PC-3 (cell line): ENCODE results near the gene HECTD2. TPM values are rescaled to one million over a fixed set of nuclear protein-coding genes. Genes with fewer than 3 reads are reported as not detected.
A peak's percentile ranks its signal among the peaks of the same experiment; 100 is the strongest.

ENCODE experiments used
- ATAC-seq: fragments of 200-7000 bp; cut with Tn5 transposase; 2 replicates; pipeline ENCODE4 v1.9.1; 2020; ENCODE audit warnings: mild to moderate bottlenecking, moderate library complexity
- BruUV-seq: library from RNA; stranded (reverse); fragments of 400-500 nt; replicated peaks from 2 replicates; lab custom pipeline; 2021; lab: Mats Ljungman, UMichigan
- CTCF ChIA-PET: fragments of 300-600 bp; sonication (Branson Sonifier 250); formaldehyde crosslinking; loops from one replicate; lab custom pipeline; 2022; ENCODE audit warnings: antibody characterized with exemption; lab: Charles Lee
- POLR2A ChIA-PET: fragments of 300-600 bp; sonication (Branson Sonifier 250); formaldehyde crosslinking; loops from one replicate; lab custom pipeline; 2022; ENCODE audit warnings: antibody characterized with exemption; ENCODE audit not compliant: unreplicated experiment; lab: Charles Lee
- DNase-seq: peaks from one replicate; pipeline ENCODE4 v3.0.0-alpha.2; 2015
- H2AFZ ChIP-seq: fragments of 300-600 bp; sonication (generic); 2 replicates; pipeline ENCODE4 v1.6.0; 2016; ENCODE audit warnings: antibody characterized with exemption, low read length
- H3F3A ChIP-seq: fragments of 300-600 bp; sonication (generic); one replicate; pipeline ENCODE4 v1.6.0; 2017; ENCODE audit warnings: antibody characterized with exemption, low read length, control low read depth, mild to moderate bottlenecking; ENCODE audit not compliant: unreplicated experiment
- H3K27ac ChIP-seq: fragments of 300-600 bp; sonication (generic); 2 replicates; pipeline ENCODE4 v1.5.1; 2016; ENCODE audit warnings: mild to moderate bottlenecking, low read length
- H3K27me3 ChIP-seq: fragments of 300-600 bp; sonication (generic); 2 replicates; pipeline ENCODE4 v1.6.1; 2016; ENCODE audit warnings: low read length, mixed read lengths
- H3K36me3 ChIP-seq: fragments of 300-600 bp; sonication (generic); 2 replicates; pipeline ENCODE4 v1.6.1; 2016; ENCODE audit warnings: low read depth, mixed run types, low read length, mixed read lengths
- H3K4me1 ChIP-seq: fragments of 300-600 bp; sonication (generic); 2 replicates; pipeline ENCODE4 v1.5.1; 2016; ENCODE audit warnings: low read length; ENCODE audit not compliant: insufficient read depth
- H3K4me2 ChIP-seq: fragments of 300-600 bp; sonication (generic); 2 replicates; pipeline ENCODE4 v1.6.0; 2016; ENCODE audit warnings: low read length
- H3K4me3 ChIP-seq: fragments of 300-600 bp; sonication (generic); 2 replicates; pipeline ENCODE4 v1.5.1; 2016; ENCODE audit warnings: mild to moderate bottlenecking, low read length, mixed read lengths
- H3K79me2 ChIP-seq: fragments of 300-600 bp; sonication (generic); 2 replicates; pipeline ENCODE4 v1.6.1; 2017; ENCODE audit warnings: low read length, mixed read lengths
- H3K9ac ChIP-seq: fragments of 300-600 bp; sonication (generic); 2 replicates; pipeline ENCODE4 v1.6.0; 2016; ENCODE audit warnings: mild to moderate bottlenecking, low read length
- H3K9me2 ChIP-seq: fragments of 300-600 bp; sonication (generic); replicated peaks from 2 replicates; pipeline ENCODE4 v1.6.1; 2016; ENCODE audit warnings: mixed run types, low read length, mixed read lengths
- H3K9me3 ChIP-seq: fragments of 300-600 bp; sonication (generic); 2 replicates; pipeline ENCODE4 v1.6.1; 2016; ENCODE audit warnings: low read length, mixed read lengths
- H4K20me1 ChIP-seq: fragments of 300-600 bp; sonication (generic); 2 replicates; pipeline ENCODE4 v1.6.1; 2016; ENCODE audit warnings: low read length, mixed read lengths
- CTCF ChIP-seq: fragments of 300-600 bp; sonication (generic); conservative IDR thresholded peaks from 2 replicates; pipeline ENCODE4 v1.5.1; 2017; ENCODE audit warnings: antibody characterized with exemption, low read depth, mild to moderate bottlenecking, low read length
- EZH2 ChIP-seq: fragments of 300-600 bp; sonication (generic); IDR thresholded peaks from one replicate; pipeline ENCODE4 v1.6.1; 2017; ENCODE audit warnings: antibody characterized with exemption, mild to moderate bottlenecking, low read length; ENCODE audit not compliant: unreplicated experiment
- EZH2phosphoT487 ChIP-seq: fragments of 300-600 bp; sonication (generic); IDR thresholded peaks from 2 replicates; pipeline ENCODE4 v1.6.1; 2018; ENCODE audit warnings: mild to moderate bottlenecking, antibody characterized with exemption, low read length, borderline replicate concordance
- intact Hi-C: fragments of 100-400 bp; cut with micrococcal nuclease; formaldehyde crosslinking; loops from 2 replicates; pipeline ENCODE4 v1.9.0; 2023
- total RNA-seq: library from RNA; depleted of rRNA; stranded (reverse); fragments of >200 nt; gene quantifications from 2 replicates; pipeline ENCODE4 v1.2.3, GENCODE V29; 2014

Gene HECTD2
- total RNA-seq, 1 experiment from 2014 or later, result 2.9 TPM

GRCh38 chr10:91545384-91545783 is 135.2 kb downstream of the HECTD2 start:
- Histone ChIP-seq H3K27ac (no peak overlapping the region), H3K27me3 (no peaks in the 10 kb centered on the region), H3K36me3 (no peaks in the 10 kb centered on the region), H3K4me3 (no peak overlapping the region), H3K9me2 (no peaks in the 10 kb centered on the region), H4K20me1 (no peaks in the 10 kb centered on the region), H3K9me3 (no peaks in the 10 kb centered on the region), H3F3A (no peaks in the 10 kb centered on the region), H3K9ac (no peak overlapping the region), H3K4me2 (no peak overlapping the region), H2AFZ (no peak overlapping the region), H3K79me2 (no peaks in the 10 kb centered on the region), H3K4me1 (no peaks in the 10 kb centered on the region)
- POLR2A ChIA-PET, result no interaction called here
- TF ChIP-seq CTCF (no peak), EZH2phosphoT487 (no peak), EZH2 (no peak)
- CTCF ChIA-PET, result no interaction called here
- DNase-seq (no peak), ATAC-seq (no peak)
- BruUV-seq, result no TSS peak
- intact Hi-C loops, result no loop called here

- no peaks in the 10 kb centered on the region for H3K9me2 ChIP-seq
- CTCF ChIA-PET, result no interaction called here
- no peak overlapping the region for H3K4me3 ChIP-seq
- H3K27ac ChIP-seq, result no peak overlapping the region
- ATAC-seq (no peak), DNase-seq (no peak)
- H4K20me1 ChIP-seq, result no peaks in the 10 kb centered on the region
- H3K36me3 ChIP-seq, result no peaks in the 10 kb centered on the region
- no peaks in the 10 kb centered on the region for H3K79me2 ChIP-seq
- no peak for TF ChIP-seq EZH2phosphoT487
- no peak for TF ChIP-seq CTCF
- TF ChIP-seq EZH2, result no peak
- H3K9ac ChIP-seq, result no peak overlapping the region
- BruUV-seq, result no TSS peak
- no peaks in the 10 kb centered on the region for H3K9me3 ChIP-seq
- no peak overlapping the region for H3K4me2 ChIP-seq
- no peaks in the 10 kb centered on the region for H3K27me3 ChIP-seq
- H3K4me1 ChIP-seq, result no peaks in the 10 kb centered on the region
- H3F3A ChIP-seq, result no peaks in the 10 kb centered on the region
- intact Hi-C loops, result no loop called here
- no peak overlapping the region for H2AFZ ChIP-seq
- POLR2A ChIA-PET, result no interaction called here
These were observed 135.7 kb downstream of the HECTD2 start for GRCh38 chr10:91545838-91546237.

GRCh38 chr10:91549262-91549661 is 139.1 kb downstream of the HECTD2 start:
- no peaks in the 10 kb centered on the region for H3K9me2 ChIP-seq
- H3K4me1 ChIP-seq, result no peaks in the 10 kb centered on the region
- TF ChIP-seq EZH2 (no peak), CTCF (no peak), EZH2phosphoT487 (no peak)
- no peaks in the 10 kb centered on the region for H3K79me2 ChIP-seq
- intact Hi-C loops, result no loop called here
- ATAC-seq (no peak), DNase-seq (peak; percentile 41)
- H2AFZ ChIP-seq, result no peak overlapping the region
- H3K4me2 ChIP-seq, result no peak overlapping the region
- H4K20me1 ChIP-seq, result no peaks in the 10 kb centered on the region
- ChIA-PET POLR2A (no interaction called here), CTCF (no interaction called here)
- no peak overlapping the region for H3K27ac ChIP-seq
- no peaks in the 10 kb centered on the region for H3K36me3 ChIP-seq
- no peak overlapping the region for H3K9ac ChIP-seq
- H3K9me3 ChIP-seq, result no peaks in the 10 kb centered on the region
- no peaks in the 10 kb centered on the region for H3F3A ChIP-seq
- no peak overlapping the region for H3K4me3 ChIP-seq
- H3K27me3 ChIP-seq, result no peaks in the 10 kb centered on the region
- no TSS peak for BruUV-seq
